Transverse colon (tissue), 4 donors: ENCODE data around the gene SDCCAG8. TPM values are rescaled to one million over a fixed set of nuclear protein-coding genes. Genes with fewer than 3 reads are reported as not detected.
A peak's percentile ranks its signal among the peaks of the same experiment; 100 is the strongest.
"Not testable (repeated sequence)": the region's sequence is repeated elsewhere in the genome, so short reads cannot be mapped to it uniquely, and the experiment has no call there.

Source experiments
- DNase-seq: peaks from one replicate; pipeline ENCODE4 v3.0.0-alpha.2; 2019
- H3K27ac ChIP-seq, 4 donors: fragments of 200-600 bp; sonication (generic); 2 replicates each; pipeline ENCODE4 v1.5.1; 2016 to 2018; ENCODE audit warnings: inconsistent platforms in 4 of 4
- H3K27me3 ChIP-seq: fragments of 200-600 bp; sonication (generic); 2 replicates; pipeline ENCODE4 v1.5.1; 2017; ENCODE audit warnings: inconsistent platforms
- H3K36me3 ChIP-seq, 4 donors: fragments of 200-600 bp; sonication (generic); 2 replicates each; pipeline ENCODE4 v1.5.1; 2017 to 2019; ENCODE audit warnings: inconsistent platforms in 4 of 4
- H3K4me1 ChIP-seq, 4 donors: fragments of 200-600 bp; sonication (generic); 2 replicates each; pipeline ENCODE4 v1.5.1; 2017 to 2020; ENCODE audit warnings: inconsistent platforms in 4 of 4
- H3K4me3 ChIP-seq, 4 donors: fragments of 200-600 bp; sonication (generic); 1 replicate in 1 of 4; 2 replicates in 3 of 4; pipeline versions ENCODE4 v1.5.1 to v1.6.1; 2017 to 2019; ENCODE audit warnings: inconsistent platforms in 4 of 4
- H3K9me3 ChIP-seq, 2 donors: fragments of 200-600 bp; sonication (generic); 2 replicates each; pipeline ENCODE4 v1.5.1; 2017 to 2019; ENCODE audit warnings: inconsistent platforms in 2 of 2
- EP300 ChIP-seq: sonication (generic); formaldehyde crosslinking; IDR thresholded peaks from one replicate; pipeline ENCODE4 v1.6.1; 2017; ENCODE audit warnings: antibody characterized with exemption, low read depth
- POLR2A ChIP-seq: fragments of 450-650 bp; IDR thresholded peaks from one replicate; pipeline ENCODE4 v1.6.1; 2016; ENCODE audit warnings: antibody characterized with exemption, mild to moderate bottlenecking, moderate library complexity
- POLR2AphosphoS5 ChIP-seq, 3 donors: sonication (generic); formaldehyde crosslinking; IDR thresholded peaks; one replicate each; pipeline ENCODE4 v1.6.1; 2016; ENCODE audit warnings: antibody characterized with exemption in 3 of 3
- WGBS, 2 donors: methylation state at CpG; one replicate each; pipeline ENCODE4 v1.1.5; 2018; ENCODE audit warnings: low coverage in 1 of 2; 5-methylcytosine and 5-hydroxymethylcytosine counted together
- in situ Hi-C, 4 donors: fragments of 200-750 bp; cut with MboI; loops; one replicate each; pipeline versions ENCODE4 v1.15.0 to v1.15.1; 2017; ENCODE audit warnings: low sequenced_read_pairs in 3 of 4, low pct_ligation_motif_present in 1 of 4, low pct_unique_long_range_greater_than_20kb in 1 of 4
- intact Hi-C: fragments of 100-400 bp; cut with DNase I; formaldehyde crosslinking; loops from one replicate; pipeline ENCODE4 v1.15.1; 2023; ENCODE audit warnings: low total_unique reads
- total RNA-seq, 4 donors: library from RNA; depleted of rRNA; stranded (reverse); fragments of >200 nt; gene quantifications; one replicate each; pipeline ENCODE4 v1.1.0, GENCODE V29; 2016
- TF ChIP-seq, protein P1 (sequence below), 5 experiments: fragments of 200-600 bp in 3 of 5; fragments of 450-650 bp in 2 of 5; sonication (generic) in 3 of 5; IDR thresholded peaks; 1 replicate in 2 of 5; 2 replicates in 3 of 5; pipeline ENCODE4 v1.5.1; 2016 to 2017; ENCODE audit warnings: antibody characterized with exemption in 5 of 5, inconsistent platforms in 3 of 5, mild to moderate bottlenecking in 2 of 5, moderate library complexity in 1 of 5

Gene SDCCAG8
- total RNA-seq, result 100 to 1,000 TPM in 1 of 4 donors, 10 to 100 TPM in 3; 28.8 to 101 (median 42.5) TPM

DNA sequence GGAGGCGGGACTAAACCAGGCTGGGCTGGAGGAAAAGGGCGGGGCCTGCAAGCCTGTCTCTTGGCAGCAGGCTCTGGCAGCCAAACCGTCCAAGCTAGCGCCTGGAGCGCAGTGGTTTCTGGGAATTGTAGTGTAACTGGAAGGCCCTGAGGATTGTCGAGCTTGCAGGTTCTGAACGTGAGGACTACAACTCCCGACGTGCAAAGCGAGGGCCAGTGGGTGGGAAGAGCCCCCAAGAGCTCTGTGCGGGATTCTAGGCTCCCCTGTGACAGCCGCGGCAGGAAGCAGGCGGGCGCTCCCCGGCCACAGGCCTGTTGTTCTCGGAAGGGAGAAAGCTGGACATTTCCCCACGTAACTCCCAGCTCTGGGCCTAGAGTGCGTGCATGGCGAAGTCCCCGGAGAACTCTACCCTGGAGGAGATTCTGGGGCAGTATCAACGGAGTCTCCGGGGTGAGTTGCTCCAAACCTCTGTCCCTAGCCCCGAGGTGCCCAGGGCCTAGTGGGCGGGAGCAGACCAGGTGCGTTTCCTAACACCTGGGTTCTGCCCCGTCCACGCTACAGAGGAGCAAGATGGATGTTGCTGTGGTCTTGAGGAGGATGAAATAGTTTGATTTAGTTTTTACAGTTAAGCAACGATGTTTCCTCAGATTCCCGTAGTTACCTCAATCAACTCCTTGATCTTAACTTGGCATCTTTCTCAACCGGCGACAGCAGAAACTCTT, at the start of gene SDCCAG8:
Gene SDCCAG8, plus strand, starts transcription at position 251 of the 722 bp plus-strand sequence. Its CDS starts 133 bp downstream, at position 384.
- no peaks in the 10 kb centered on the region for H3K27me3 ChIP-seq
- peak within 1 kb of the TSS; percentile 76 to 95 (median 87) for H3K4me3 ChIP-seq
- H3K36me3 ChIP-seq, result no peaks in the 10 kb centered on the region
- intact Hi-C loops, result no loop called here
- WGBS, 2 donors, result 0 to 1% methylated on average over 2 to 32 of the region's 32 CpGs
- peak within 1 kb of the TSS; percentile 93 to 98 (median 98) for H3K27ac ChIP-seq
- peaks cover 6 to 38% (median 23%) of the 10 kb centered on the region in 4 donors for H3K4me1 ChIP-seq
- DNase-seq, result peak; percentile 98
- TF ChIP-seq, protein P1, sequence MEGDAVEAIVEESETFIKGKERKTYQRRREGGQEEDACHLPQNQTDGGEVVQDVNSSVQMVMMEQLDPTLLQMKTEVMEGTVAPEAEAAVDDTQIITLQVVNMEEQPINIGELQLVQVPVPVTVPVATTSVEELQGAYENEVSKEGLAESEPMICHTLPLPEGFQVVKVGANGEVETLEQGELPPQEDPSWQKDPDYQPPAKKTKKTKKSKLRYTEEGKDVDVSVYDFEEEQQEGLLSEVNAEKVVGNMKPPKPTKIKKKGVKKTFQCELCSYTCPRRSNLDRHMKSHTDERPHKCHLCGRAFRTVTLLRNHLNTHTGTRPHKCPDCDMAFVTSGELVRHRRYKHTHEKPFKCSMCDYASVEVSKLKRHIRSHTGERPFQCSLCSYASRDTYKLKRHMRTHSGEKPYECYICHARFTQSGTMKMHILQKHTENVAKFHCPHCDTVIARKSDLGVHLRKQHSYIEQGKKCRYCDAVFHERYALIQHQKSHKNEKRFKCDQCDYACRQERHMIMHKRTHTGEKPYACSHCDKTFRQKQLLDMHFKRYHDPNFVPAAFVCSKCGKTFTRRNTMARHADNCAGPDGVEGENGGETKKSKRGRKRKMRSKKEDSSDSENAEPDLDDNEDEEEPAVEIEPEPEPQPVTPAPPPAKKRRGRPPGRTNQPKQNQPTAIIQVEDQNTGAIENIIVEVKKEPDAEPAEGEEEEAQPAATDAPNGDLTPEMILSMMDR (IDR thresholded peaks at IDR 0.05), result peak in 1 of 5 experiments; percentile 11
- no peak for TF ChIP-seq EP300
- peak; percentile 82 to 84 (median 83) for TF ChIP-seq POLR2AphosphoS5 (IDR thresholded peaks at IDR 0.05)
- peak; percentile 80 for TF ChIP-seq POLR2A
- H3K9me3 ChIP-seq, result no peaks in the 10 kb centered on the region
- in situ Hi-C loops, result no loop called here

DNA sequence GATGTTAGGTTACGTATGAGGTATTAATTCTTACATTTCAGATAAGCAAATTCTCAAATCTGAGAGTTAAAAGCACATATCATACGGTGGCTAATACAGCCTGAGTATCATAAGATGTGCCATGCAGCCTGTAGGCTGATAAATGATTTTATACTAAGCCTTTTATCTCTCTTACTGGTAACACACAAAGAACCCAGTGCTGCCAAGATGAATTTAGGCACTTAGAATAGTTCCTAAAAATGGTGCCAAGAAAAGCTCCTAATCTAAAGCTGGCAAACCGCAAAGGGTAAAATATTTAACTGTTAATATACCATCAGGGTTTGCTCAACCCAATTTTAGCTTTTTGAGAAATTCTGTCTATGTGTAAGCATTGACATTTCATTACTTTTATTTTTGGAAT, 43.9 kb upstream of the SDCCAG8 start:
- H3K36me3 ChIP-seq, DNase-seq, H3K27me3 ChIP-seq, H3K9me3 ChIP-seq, H3K4me3 ChIP-seq, H3K4me1 ChIP-seq, intact Hi-C loops, H3K27ac ChIP-seq, in situ Hi-C loops: not testable (repeated sequence)
- 61 to 68% methylated on average over 3 of the region's 3 CpGs for WGBS, 2 donors

DNA sequence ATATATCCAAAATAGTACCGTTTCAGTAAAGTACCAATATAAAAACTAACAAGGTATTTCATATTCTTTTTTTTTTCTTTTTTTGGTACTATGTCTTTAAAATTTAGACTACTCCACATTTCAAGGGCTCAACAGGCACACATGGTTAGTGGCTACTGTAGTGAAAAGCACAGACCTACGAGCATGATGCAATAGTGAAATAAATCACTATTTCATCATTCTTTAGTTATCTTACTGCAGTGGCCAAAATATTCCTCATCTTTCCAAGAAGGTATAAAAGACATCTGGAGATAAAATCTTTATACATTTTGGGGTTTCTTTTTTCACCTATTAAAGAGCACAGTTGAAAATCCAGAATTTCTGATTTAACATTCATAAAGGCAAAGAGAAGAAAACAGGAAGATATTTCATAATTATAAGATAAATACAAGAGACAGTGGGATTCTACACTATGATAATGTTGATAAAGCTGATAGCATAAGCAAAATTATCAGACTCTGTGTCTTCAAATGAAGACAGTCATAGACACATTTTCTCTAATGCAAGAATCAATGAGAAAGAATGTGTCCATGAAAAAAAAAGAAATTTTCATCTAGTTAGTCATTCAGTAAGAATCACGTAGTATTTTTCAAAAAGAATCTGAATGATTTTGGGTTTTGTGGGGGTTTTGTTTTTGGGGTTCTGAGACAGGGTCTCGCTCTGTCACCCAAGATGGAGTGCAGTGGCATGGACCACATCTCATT, 42.6 kb upstream of the SDCCAG8 start:
- no peak for DNase-seq
- Histone ChIP-seq H3K27ac (no peak overlapping the region), H3K4me3 (no peak overlapping the region), H3K4me1 (peaks cover 0 to 3% (median 0%) of the 10 kb centered on the region in 4 donors), H3K27me3 (no peaks in the 10 kb centered on the region), H3K9me3 (no peaks in the 10 kb centered on the region), H3K36me3 (no peaks in the 10 kb centered on the region)
- intact Hi-C loops (no loop called here), in situ Hi-C loops (no loop called here)
- no peak for TF ChIP-seq POLR2AphosphoS5 (IDR thresholded peaks at IDR 0.05)
- 77 to 84% methylated on average over 3 to 4 of the region's 4 CpGs for WGBS, 2 donors

DNA sequence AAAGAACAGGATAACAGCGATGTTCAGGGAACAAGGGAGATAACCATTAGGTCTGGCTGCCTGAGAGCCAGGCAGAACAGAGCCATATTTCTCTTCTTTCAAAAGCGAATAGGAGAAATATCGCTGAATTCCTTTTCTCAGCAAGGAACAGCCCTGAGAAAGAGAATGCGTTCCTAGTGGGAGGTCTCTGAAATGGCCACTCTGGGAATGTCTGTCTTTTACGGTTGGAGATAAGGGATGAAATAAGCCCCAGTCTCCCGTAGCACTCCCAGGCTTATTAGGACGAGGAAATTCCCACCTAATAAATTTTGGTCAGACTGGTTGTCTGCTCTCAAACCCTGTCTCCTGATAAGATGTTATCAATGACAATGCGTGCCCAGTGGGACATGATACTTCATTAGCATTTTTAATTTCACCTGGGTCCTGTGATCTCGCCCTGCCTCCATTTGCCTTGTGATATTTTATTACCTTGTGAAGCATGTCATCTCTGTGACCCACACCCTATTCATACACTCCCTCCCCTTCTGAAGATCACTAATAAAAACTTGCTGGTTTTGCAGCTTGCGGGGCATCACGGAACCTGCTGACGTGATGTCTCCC, 40.5 kb upstream of the SDCCAG8 start:
- H3K36me3 ChIP-seq, H3K4me1 ChIP-seq, H3K9me3 ChIP-seq, DNase-seq, H3K4me3 ChIP-seq, in situ Hi-C loops, H3K27ac ChIP-seq, H3K27me3 ChIP-seq, intact Hi-C loops: not testable (repeated sequence)
- WGBS, 2 donors, result 94 to 99% methylated on average over 9 to 12 of the region's 12 CpGs

DNA sequence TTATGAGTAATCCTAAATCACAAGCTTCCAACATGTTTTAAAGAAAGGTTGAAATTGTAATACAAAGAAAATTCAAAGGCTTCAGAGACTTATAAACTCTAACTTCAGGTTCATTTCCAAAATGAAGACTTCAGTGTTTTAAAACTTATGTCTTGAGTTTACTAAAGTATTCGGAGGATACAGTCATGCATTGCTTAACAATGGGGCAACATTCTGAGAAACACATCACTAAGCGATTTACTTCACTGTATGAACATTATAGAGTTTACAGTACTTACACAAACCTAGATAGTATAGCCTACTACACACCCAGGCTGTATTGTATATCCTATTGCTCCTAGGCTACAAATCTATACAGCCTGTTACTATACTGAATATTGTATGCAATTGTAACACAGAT, 39.1 kb upstream of the SDCCAG8 start:
- H3K9me3 ChIP-seq, result no peaks in the 10 kb centered on the region
- H3K36me3 ChIP-seq, result peaks cover 0 to 14% (median 4%) of the 10 kb centered on the region in 4 donors
- no peak overlapping the region for H3K4me3 ChIP-seq
- in situ Hi-C loops, result no loop called here
- no peaks in the 10 kb centered on the region for H3K27me3 ChIP-seq
- TF ChIP-seq, protein P1 (IDR thresholded peaks at IDR 0.05), result no peak
- TF ChIP-seq POLR2A, result no peak
- TF ChIP-seq POLR2AphosphoS5 (IDR thresholded peaks at IDR 0.05), result no peak
- no peak for TF ChIP-seq EP300
- WGBS, 2 donors, result 92% methylated on average over 2 of the region's 2 CpGs
- H3K27ac ChIP-seq, result no peak overlapping the region
- intact Hi-C loops, result no loop called here
- DNase-seq, result no peak
- peaks cover 0 to 3% (median 0%) of the 10 kb centered on the region in 4 donors for H3K4me1 ChIP-seq
